KMS-11 (cell line): ENCODE measurements around the gene CYB5B.

ENCODE experiments used
- H2AFZ ChIP-seq: fragments of 200-600 bp; sonication (generic); 2 replicates; pipeline ENCODE4 v1.6.1; 2016; ENCODE audit warnings: antibody characterized with exemption, mixed run types, low read depth
- H3K27ac ChIP-seq: fragments of 200-600 bp; sonication (generic); 2 replicates; pipeline ENCODE4 v1.6.1; 2016; ENCODE audit warnings: mild to moderate bottlenecking, mixed run types
- H3K27me3 ChIP-seq: fragments of 200-600 bp; sonication (generic); 2 replicates; pipeline ENCODE4 v1.6.1; 2017; ENCODE audit warnings: mild to moderate bottlenecking, low read depth, mixed run types, moderate library complexity; ENCODE audit not compliant: insufficient read depth
- H3K36me3 ChIP-seq: fragments of 200-600 bp; sonication (generic); 2 replicates; pipeline ENCODE4 v1.6.1; 2017; ENCODE audit warnings: mild to moderate bottlenecking, mixed run types; ENCODE audit not compliant: insufficient read depth
- H3K4me1 ChIP-seq: fragments of 200-600 bp; sonication (generic); 2 replicates; pipeline ENCODE4 v1.6.1; 2016; ENCODE audit warnings: mild to moderate bottlenecking, low read depth, mixed run types; ENCODE audit not compliant: poor library complexity, severe bottlenecking
- H3K4me2 ChIP-seq: fragments of 200-600 bp; sonication (generic); 2 replicates; pipeline ENCODE4 v1.7.0; 2016; ENCODE audit warnings: mild to moderate bottlenecking, mixed run types
- H3K4me3 ChIP-seq: fragments of 200-600 bp; sonication (generic); IDR thresholded peaks from 2 replicates; pipeline ENCODE4 v1.6.1; 2017; ENCODE audit warnings: low read depth, low read length, mixed read lengths; ENCODE audit not compliant: insufficient read depth
- H3K79me2 ChIP-seq: fragments of 200-600 bp; sonication (generic); 2 replicates; pipeline ENCODE4 v1.6.1; 2016; ENCODE audit warnings: low read depth, mixed run types; ENCODE audit not compliant: insufficient read depth
- H3K9ac ChIP-seq: fragments of 200-600 bp; sonication (generic); 2 replicates; pipeline ENCODE4 v1.6.1; 2016; ENCODE audit warnings: mild to moderate bottlenecking, mixed run types
- H4K20me1 ChIP-seq: fragments of 200-600 bp; sonication (generic); 2 replicates; pipeline ENCODE4 v1.6.1; 2016; ENCODE audit warnings: mild to moderate bottlenecking, mixed run types; ENCODE audit not compliant: insufficient read depth
- TF ChIP-seq, protein P1 (sequence below): fragments of 200-600 bp; sonication (generic); conservative IDR thresholded peaks from 2 replicates; pipeline ENCODE4 v1.6.1; 2017; ENCODE audit warnings: low read depth, mild to moderate bottlenecking, antibody characterized with exemption, low read length, moderate library complexity, mixed read lengths

CYB5B gene

DNA sequence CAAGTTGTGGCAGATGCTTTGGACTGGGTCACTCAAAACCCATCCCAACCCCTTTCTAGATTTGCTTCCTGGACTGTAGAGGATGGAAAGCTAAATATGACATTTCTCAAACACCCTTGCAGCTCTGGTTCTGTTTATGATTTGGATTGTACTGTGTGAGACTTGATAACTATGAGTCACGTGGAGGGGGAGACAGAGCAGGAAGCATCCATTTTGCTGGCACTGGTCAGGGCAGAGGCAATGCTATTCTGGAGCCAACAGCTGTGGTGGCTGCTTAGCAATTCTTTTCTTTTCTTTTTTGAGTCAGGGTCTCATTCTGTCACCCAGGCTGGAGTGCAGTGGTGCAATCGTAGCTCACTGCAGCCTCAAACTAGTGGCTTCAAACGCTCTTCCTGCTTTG is 25.1 kb upstream of the CYB5B start:
- no peaks in the 10 kb centered on the region for H3K36me3 ChIP-seq
- H2AFZ ChIP-seq = no peak overlapping the region
- H3K27me3 ChIP-seq = no peaks in the 10 kb centered on the region
- no peak overlapping the region for H3K4me3 ChIP-seq
- no peaks in the 10 kb centered on the region for H3K79me2 ChIP-seq
- H4K20me1 ChIP-seq = no peaks in the 10 kb centered on the region
- H3K4me2 ChIP-seq = no peak overlapping the region
- no peak overlapping the region for H3K27ac ChIP-seq
- H3K9ac ChIP-seq = no peak overlapping the region
- H3K4me1 ChIP-seq = peaks cover 14% of the 10 kb centered on the region
- TF ChIP-seq, protein P1, sequence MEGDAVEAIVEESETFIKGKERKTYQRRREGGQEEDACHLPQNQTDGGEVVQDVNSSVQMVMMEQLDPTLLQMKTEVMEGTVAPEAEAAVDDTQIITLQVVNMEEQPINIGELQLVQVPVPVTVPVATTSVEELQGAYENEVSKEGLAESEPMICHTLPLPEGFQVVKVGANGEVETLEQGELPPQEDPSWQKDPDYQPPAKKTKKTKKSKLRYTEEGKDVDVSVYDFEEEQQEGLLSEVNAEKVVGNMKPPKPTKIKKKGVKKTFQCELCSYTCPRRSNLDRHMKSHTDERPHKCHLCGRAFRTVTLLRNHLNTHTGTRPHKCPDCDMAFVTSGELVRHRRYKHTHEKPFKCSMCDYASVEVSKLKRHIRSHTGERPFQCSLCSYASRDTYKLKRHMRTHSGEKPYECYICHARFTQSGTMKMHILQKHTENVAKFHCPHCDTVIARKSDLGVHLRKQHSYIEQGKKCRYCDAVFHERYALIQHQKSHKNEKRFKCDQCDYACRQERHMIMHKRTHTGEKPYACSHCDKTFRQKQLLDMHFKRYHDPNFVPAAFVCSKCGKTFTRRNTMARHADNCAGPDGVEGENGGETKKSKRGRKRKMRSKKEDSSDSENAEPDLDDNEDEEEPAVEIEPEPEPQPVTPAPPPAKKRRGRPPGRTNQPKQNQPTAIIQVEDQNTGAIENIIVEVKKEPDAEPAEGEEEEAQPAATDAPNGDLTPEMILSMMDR = no peak

DNA sequence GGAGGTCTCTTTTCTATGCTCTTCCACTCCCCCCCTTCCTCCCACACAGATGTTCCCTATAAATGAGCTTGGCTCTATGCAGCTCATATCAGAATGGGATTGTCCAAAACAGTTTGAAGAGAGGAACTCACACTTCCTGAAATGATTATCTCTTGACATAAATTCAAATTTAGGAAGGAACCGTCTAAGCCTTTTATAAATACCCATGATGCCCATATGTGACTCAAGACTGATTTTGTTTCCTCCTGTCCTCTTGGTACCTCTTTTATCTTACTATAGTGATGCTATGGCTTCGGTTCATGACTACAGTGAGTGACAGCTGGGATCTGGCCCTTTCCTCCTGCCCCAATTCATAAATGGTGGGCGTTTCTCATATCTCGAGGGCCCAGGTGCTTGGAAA is 22.0 kb upstream of the CYB5B start:
- Histone ChIP-seq H3K27me3 (no peaks in the 10 kb centered on the region), H3K36me3 (no peaks in the 10 kb centered on the region), H3K4me1 (no peaks in the 10 kb centered on the region), H3K4me2 (no peak overlapping the region), H3K27ac (no peak overlapping the region), H3K79me2 (no peaks in the 10 kb centered on the region), H4K20me1 (no peaks in the 10 kb centered on the region), H3K9ac (no peak overlapping the region), H3K4me3 (no peak overlapping the region), H2AFZ (no peak overlapping the region)
- TF ChIP-seq, protein P1 = no peak

DNA sequence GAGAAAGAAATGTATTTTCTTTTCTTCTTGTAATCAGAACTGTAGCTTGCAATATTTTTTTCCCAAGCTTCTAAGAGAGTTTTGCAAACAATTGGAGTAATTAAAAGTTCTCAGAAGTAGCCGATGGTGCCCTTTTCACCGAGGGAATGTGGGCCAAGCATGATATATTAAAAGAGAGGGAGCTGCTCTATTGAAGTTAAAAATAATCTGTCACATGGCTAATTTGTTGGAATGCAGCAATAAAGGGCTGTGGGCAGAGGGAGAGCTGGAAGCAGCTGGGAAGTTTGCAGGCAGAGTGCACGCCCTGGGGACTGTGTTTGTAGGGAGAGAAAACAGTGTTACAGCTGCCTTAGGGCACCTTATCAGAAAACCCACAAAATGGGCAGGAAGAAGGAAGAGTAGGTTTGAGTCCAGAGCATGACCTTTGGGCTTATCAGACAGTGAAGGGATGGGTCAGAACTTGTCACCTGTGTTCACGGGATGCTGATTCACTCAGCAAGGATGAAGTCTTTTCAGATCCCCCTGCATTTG is 20.1 kb upstream of the CYB5B start:
- Histone ChIP-seq H3K4me2 (no peak overlapping the region), H3K79me2 (no peaks in the 10 kb centered on the region), H3K9ac (no peak overlapping the region), H3K4me3 (no peak overlapping the region), H3K36me3 (no peaks in the 10 kb centered on the region), H3K27me3 (no peaks in the 10 kb centered on the region), H3K27ac (no peak overlapping the region), H4K20me1 (no peaks in the 10 kb centered on the region), H3K4me1 (no peaks in the 10 kb centered on the region), H2AFZ (no peak overlapping the region)
- TF ChIP-seq, protein P1 = no peak

DNA sequence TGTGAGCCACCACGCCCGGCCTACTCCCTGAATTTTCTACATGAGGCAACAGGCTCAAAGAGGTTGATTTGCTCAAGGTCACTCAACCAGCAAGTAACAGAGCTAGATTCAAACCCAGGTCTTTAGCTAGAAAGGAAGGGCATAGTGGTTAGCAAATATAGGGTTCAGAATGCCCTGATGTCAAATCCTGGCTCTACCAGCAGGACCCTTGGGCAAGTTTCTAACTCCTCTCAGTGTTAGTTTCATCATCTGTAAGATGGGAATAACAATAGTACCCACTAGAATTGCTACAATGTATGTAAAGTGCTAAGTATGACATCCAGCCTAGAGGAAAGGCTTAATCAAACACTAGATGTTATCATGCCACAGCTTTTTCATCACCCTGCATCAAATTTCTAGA is 19.1 kb upstream of the CYB5B start:
- Histone ChIP-seq H3K4me1 (no peaks in the 10 kb centered on the region), H3K27me3 (no peaks in the 10 kb centered on the region), H4K20me1 (no peaks in the 10 kb centered on the region), H3K36me3 (no peaks in the 10 kb centered on the region), H3K79me2 (no peaks in the 10 kb centered on the region), H3K4me3 (no peak overlapping the region), H3K4me2 (no peak overlapping the region), H2AFZ (no peak overlapping the region), H3K9ac (no peak overlapping the region), H3K27ac (no peak overlapping the region)
- TF ChIP-seq, protein P1 = no peak

- Histone ChIP-seq H3K4me1 (no peaks in the 10 kb centered on the region), H3K9ac (no peak overlapping the region), H3K36me3 (no peaks in the 10 kb centered on the region), H3K27me3 (no peaks in the 10 kb centered on the region), H3K27ac (no peak overlapping the region), H3K4me3 (no peak overlapping the region), H2AFZ (no peak overlapping the region), H4K20me1 (no peaks in the 10 kb centered on the region), H3K79me2 (no peaks in the 10 kb centered on the region), H3K4me2 (no peak overlapping the region)
- TF ChIP-seq, protein P1 = no peak
These were observed 18.7 kb upstream of the CYB5B start for GRCh38 chr16:69405757-69406156.
